OCI-LY3 (cell line): ENCODE data around the gene CDC14B.

Source experiments
- H2AFZ ChIP-seq: fragments of 200-600, 300-600 bp; shearing (Covaris generic); 2 replicates; pipeline ENCODE4 v1.6.0; 2014; ENCODE audit warnings: antibody characterized with exemption, low read depth, low read length
- H3K27ac ChIP-seq: fragments of 200-600, 300-600 bp; sonication (generic); 2 replicates; pipeline ENCODE4 v1.5.1; 2014; ENCODE audit warnings: mild to moderate bottlenecking, low read length, moderate library complexity, mixed read lengths
- H3K27me3 ChIP-seq: fragments of 200-600, 300-600 bp; sonication (generic); 2 replicates; pipeline ENCODE4 v1.6.1; 2014; ENCODE audit warnings: low read depth, low read length, mixed read lengths
- H3K36me3 ChIP-seq: fragments of 200-600, 300-600 bp; sonication (generic); replicated peaks from 2 replicates; pipeline ENCODE3; 2014; ENCODE audit warnings: low read depth, low read length, mixed read lengths
- H3K4me1 ChIP-seq: fragments of 300-600, 200-600 bp; sonication (generic); 2 replicates; pipeline ENCODE4 v1.6.1; 2014; ENCODE audit warnings: low read length, mixed read lengths
- H3K4me2 ChIP-seq: fragments of 200-600, 300-600 bp; sonication (generic); 2 replicates; pipeline ENCODE4 v1.6.1; 2014; ENCODE audit warnings: low read length, mixed read lengths
- H3K4me3 ChIP-seq: fragments of 300-600, 200-600 bp; sonication (generic); 2 replicates; pipeline ENCODE4 v1.5.1; 2014; ENCODE audit warnings: antibody characterized with exemption, mild to moderate bottlenecking, low read length, moderate library complexity
- H3K79me2 ChIP-seq: fragments of 300-600, 200-600 bp; shearing (Covaris generic); 2 replicates; pipeline ENCODE4 v1.6.1; 2014; ENCODE audit warnings: mild to moderate bottlenecking, low read length, mixed read lengths
- H3K9ac ChIP-seq: fragments of 300-600, 200-600 bp; shearing (Covaris generic); 2 replicates; pipeline ENCODE4 v1.6.0; 2014; ENCODE audit warnings: mild to moderate bottlenecking, low read length, moderate library complexity
- H3K9me3 ChIP-seq: fragments of 200-600, 300-600 bp; shearing (Covaris generic); 2 replicates; pipeline ENCODE4 v1.6.1; 2014; ENCODE audit warnings: low read length, mixed read lengths; ENCODE audit not compliant: insufficient read depth
- H4K20me1 ChIP-seq: fragments of 200-600, 300-600 bp; sonication (generic); 2 replicates; pipeline ENCODE4 v1.6.1; 2016; ENCODE audit warnings: low read length, mixed read lengths; ENCODE audit not compliant: insufficient read depth
- EZH2phosphoT487 ChIP-seq: fragments of 200-600 bp; shearing (Covaris generic); IDR thresholded peaks from 2 replicates; pipeline ENCODE4 v1.6.1; 2018; ENCODE audit warnings: antibody characterized with exemption, mixed run types, low read depth
- TF ChIP-seq, protein P1 (sequence below): fragments of 200-600, 300-600 bp; sonication (generic); IDR thresholded peaks from 2 replicates; pipeline ENCODE4 v1.5.1; 2014; ENCODE audit warnings: antibody characterized with exemption, low read length, low read depth

The CDC14B gene

GRCh38 chr9:96559339-96559943 is 60.2 kb downstream of the CDC14B start:
- H3K9ac ChIP-seq, result no peak overlapping the region
- H3K27ac ChIP-seq, result no peak overlapping the region
- no peak overlapping the region for H2AFZ ChIP-seq
- no peak overlapping the region for H3K4me2 ChIP-seq
- no peaks in the 10 kb centered on the region for H3K27me3 ChIP-seq
- H4K20me1 ChIP-seq, result no peaks in the 10 kb centered on the region
- no peak overlapping the region for H3K4me3 ChIP-seq
- H3K79me2 ChIP-seq, result no peaks in the 10 kb centered on the region
- no peaks in the 10 kb centered on the region for H3K9me3 ChIP-seq
- no peaks in the 10 kb centered on the region for H3K36me3 ChIP-seq
- TF ChIP-seq EZH2phosphoT487, result no peak
- TF ChIP-seq, protein P1, sequence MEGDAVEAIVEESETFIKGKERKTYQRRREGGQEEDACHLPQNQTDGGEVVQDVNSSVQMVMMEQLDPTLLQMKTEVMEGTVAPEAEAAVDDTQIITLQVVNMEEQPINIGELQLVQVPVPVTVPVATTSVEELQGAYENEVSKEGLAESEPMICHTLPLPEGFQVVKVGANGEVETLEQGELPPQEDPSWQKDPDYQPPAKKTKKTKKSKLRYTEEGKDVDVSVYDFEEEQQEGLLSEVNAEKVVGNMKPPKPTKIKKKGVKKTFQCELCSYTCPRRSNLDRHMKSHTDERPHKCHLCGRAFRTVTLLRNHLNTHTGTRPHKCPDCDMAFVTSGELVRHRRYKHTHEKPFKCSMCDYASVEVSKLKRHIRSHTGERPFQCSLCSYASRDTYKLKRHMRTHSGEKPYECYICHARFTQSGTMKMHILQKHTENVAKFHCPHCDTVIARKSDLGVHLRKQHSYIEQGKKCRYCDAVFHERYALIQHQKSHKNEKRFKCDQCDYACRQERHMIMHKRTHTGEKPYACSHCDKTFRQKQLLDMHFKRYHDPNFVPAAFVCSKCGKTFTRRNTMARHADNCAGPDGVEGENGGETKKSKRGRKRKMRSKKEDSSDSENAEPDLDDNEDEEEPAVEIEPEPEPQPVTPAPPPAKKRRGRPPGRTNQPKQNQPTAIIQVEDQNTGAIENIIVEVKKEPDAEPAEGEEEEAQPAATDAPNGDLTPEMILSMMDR, result no peak
- no peaks in the 10 kb centered on the region for H3K4me1 ChIP-seq

DNA sequence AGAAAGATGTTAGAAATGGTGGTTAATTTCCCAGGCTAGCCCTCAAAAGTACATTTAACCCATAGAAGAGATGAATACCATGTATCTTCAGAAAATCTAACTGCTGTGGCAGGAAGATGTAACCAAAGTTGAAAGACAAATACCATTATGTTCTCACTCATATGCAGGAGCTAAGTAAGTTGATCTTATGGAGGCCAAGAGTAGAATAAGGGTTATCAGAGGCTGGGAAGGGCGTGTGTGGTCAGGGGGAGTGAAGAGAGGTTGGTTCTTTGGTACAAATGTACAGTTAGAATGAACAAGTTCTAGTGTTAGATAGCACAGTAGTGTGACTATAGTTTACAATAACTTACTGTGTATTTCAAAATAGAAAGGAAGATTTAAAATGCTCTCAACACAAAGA is 61.7 kb downstream of the CDC14B start:
- no peaks in the 10 kb centered on the region for H3K36me3 ChIP-seq
- no peak overlapping the region for H3K4me3 ChIP-seq
- no peak overlapping the region for H3K27ac ChIP-seq
- no peaks in the 10 kb centered on the region for H3K79me2 ChIP-seq
- no peak for TF ChIP-seq EZH2phosphoT487
- TF ChIP-seq, protein P1, result no peak
- H3K4me1 ChIP-seq, result no peaks in the 10 kb centered on the region
- no peaks in the 10 kb centered on the region for H3K27me3 ChIP-seq
- no peak overlapping the region for H3K4me2 ChIP-seq
- no peaks in the 10 kb centered on the region for H4K20me1 ChIP-seq
- no peak overlapping the region; the same call in 1 of the 2 replicates for H2AFZ ChIP-seq
- no peak overlapping the region for H3K9ac ChIP-seq
- H3K9me3 ChIP-seq, result no peaks in the 10 kb centered on the region

DNA sequence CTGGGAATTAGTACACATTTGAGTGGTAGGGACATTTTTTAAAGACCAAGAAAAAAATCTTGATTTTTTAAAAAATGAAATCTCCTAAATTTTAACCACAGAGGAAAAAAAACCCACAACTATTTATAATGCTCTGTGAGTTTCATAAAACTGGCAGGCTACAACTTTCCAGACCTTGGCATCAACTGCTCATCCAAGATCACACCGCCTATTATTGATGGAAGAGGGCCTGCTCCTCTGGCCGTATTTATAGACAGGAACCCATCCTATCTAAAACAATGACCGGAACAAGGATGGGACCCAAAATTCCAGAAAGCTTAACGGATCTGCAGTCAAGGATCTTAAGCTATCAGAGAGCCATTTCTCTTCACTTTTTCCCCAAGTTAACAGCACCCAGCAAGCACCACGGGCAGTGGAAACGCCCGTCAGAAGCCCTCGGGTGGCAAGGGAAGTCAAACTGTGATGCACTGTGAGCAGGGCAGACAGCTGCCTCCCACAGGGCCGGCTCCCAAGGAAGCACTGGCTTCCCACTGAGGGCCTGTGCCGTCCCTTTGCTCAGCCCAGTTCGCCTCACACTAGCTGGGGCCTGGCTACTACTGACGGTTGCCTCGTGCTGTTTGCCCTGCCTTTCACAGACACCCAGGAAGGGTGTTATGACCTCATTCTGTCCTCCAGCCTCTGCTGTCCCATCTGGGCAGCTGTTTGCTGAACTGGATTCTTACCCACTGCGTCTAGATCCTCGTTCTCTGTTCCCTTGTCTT is 62.8 kb downstream of the CDC14B start:
- no peak overlapping the region for H3K9ac ChIP-seq
- no peaks in the 10 kb centered on the region for H4K20me1 ChIP-seq
- no peaks in the 10 kb centered on the region for H3K4me1 ChIP-seq
- H3K79me2 ChIP-seq, result no peaks in the 10 kb centered on the region
- no peak overlapping the region for H3K27ac ChIP-seq
- H3K4me3 ChIP-seq, result no peak overlapping the region
- no peak overlapping the region for H2AFZ ChIP-seq
- no peaks in the 10 kb centered on the region for H3K36me3 ChIP-seq
- no peaks in the 10 kb centered on the region for H3K9me3 ChIP-seq
- H3K27me3 ChIP-seq, result no peaks in the 10 kb centered on the region
- TF ChIP-seq, protein P1, result no peak
- no peak for TF ChIP-seq EZH2phosphoT487
- no peak overlapping the region for H3K4me2 ChIP-seq

GRCh38 chr9:96555567-96556386 is 63.9 kb downstream of the CDC14B start:
- Histone ChIP-seq H3K79me2 (no peaks in the 10 kb centered on the region), H3K27me3 (no peaks in the 10 kb centered on the region), H4K20me1 (no peaks in the 10 kb centered on the region), H3K27ac (no peak overlapping the region), H3K9ac (no peak overlapping the region), H3K4me2 (no peak overlapping the region), H3K36me3 (no peaks in the 10 kb centered on the region), H3K4me3 (no peak overlapping the region), H3K9me3 (no peaks in the 10 kb centered on the region), H3K4me1 (no peaks in the 10 kb centered on the region), H2AFZ (no peak overlapping the region)
- TF ChIP-seq, protein P1, result no peak
- TF ChIP-seq EZH2phosphoT487, result no peak
